Epidermal melanocyte (primary cell): ENCODE data around the gene CRYBA1.
"Not testable (repeated sequence)": the region's sequence is repeated elsewhere in the genome, so short reads cannot be mapped to it uniquely, and the experiment has no call there.

Experiments
- DNase-seq: peaks from one replicate; pipeline ENCODE4 v3.0.0; 2011; ENCODE audit warnings: low spot score; ENCODE audit not compliant: insufficient read length

Gene CRYBA1

GRCh38 chr17:29237476-29238132, 9.1 kb upstream of the CRYBA1 start:
- no peak for DNase-seq

GRCh38 chr17:29238133-29238850, 8.4 kb upstream of the CRYBA1 start:
- no peak for DNase-seq

GRCh38 chr17:29240477-29240876, 6.2 kb upstream of the CRYBA1 start:
- DNase-seq, result no peak

- peak; percentile 82 for DNase-seq
These were observed 5.4 kb upstream of the CRYBA1 start for GRCh38 chr17:29240968-29241963.

GRCh38 chr17:29242051-29242450, 4.6 kb upstream of the CRYBA1 start:
- no peak for DNase-seq

GRCh38 chr17:29242790-29243189, 3.9 kb upstream of the CRYBA1 start:
- no peak for DNase-seq

- no peak for DNase-seq
These were observed 2.9 kb upstream of the CRYBA1 start for GRCh38 chr17:29243792-29244191.

- DNase-seq, result no peak
These were observed 1.3 kb upstream of the CRYBA1 start for GRCh38 chr17:29245401-29245800.

- DNase-seq, result no peak
These were observed 560 bp downstream of the CRYBA1 start for GRCh38 chr17:29247219-29247618.

GRCh38 chr17:29248845-29249244, 2.2 kb downstream of the CRYBA1 start:
- DNase-seq, result no peak

GRCh38 chr17:29250666-29251065, 4.0 kb downstream of the CRYBA1 start:
- DNase-seq, result no peak

- DNase-seq, result no peak
These were observed 4.5 kb downstream of the CRYBA1 start for GRCh38 chr17:29251184-29251583.

GRCh38 chr17:29252101-29252791, 5.6 kb downstream of the CRYBA1 start:
- no peak for DNase-seq

GRCh38 chr17:29253037-29253436, 6.4 kb downstream of the CRYBA1 start:
- DNase-seq, result no peak

GRCh38 chr17:29255926-29256522, 9.4 kb downstream of the CRYBA1 start:
- no peak for DNase-seq

- no peak for DNase-seq
These were observed 10.2 kb downstream of the CRYBA1 start for GRCh38 chr17:29256735-29257466.

- no peak for DNase-seq
These were observed 11.1 kb downstream of the CRYBA1 start for GRCh38 chr17:29257756-29258155.

- DNase-seq, result no peak
These were observed 17.3 kb downstream of the CRYBA1 start for GRCh38 chr17:29263916-29264315.

GRCh38 chr17:29271980-29272379, 25.3 kb downstream of the CRYBA1 start:
- DNase-seq, result not testable (repeated sequence)

GRCh38 chr17:29273924-29274323, 27.3 kb downstream of the CRYBA1 start:
- DNase-seq, result no peak
